ENCODE data around the gene DDX20. TPM values are rescaled to one million over a fixed set of nuclear protein-coding genes. Genes with fewer than 3 reads are reported as not detected.
"Not testable (repeated sequence)": the region's sequence is repeated elsewhere in the genome, so short reads cannot be mapped to it uniquely, and the experiment has no call there.

The DDX20 gene
- total RNA-seq, 1 donor from 2014 or later: 18.1 TPM

DNA sequence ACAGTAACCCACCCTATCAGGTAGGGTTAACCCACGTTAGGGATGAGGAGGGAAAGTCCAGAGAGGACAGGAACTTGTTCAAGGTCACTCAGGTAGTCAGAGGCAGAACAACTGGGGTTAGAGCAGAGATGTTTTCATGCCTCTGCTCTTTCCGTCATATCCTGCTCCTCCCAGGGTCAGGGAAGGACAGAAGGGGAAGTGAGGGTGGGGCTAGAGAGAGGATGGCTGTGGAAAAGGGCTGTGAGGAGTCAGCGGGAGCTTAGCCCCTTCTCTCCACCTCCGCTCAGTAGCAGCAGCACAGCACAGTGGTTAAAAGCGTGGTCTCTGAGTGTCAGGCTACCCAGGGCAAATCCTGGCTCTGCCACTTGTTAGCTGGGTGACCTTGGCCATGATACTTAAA is 36.5 kb downstream of the DDX20 start:
- Mint-ChIP-seq H3K27ac (no peak overlapping the region), H3K27me3 (peaks cover 34% of the 10 kb centered on the region), H3K4me3 (no peak overlapping the region), H3K4me1 (ENCODE audit: unreplicated experiment) (no peaks in the 10 kb centered on the region), H3K9me3 (no peaks in the 10 kb centered on the region), H3K36me3 (no peaks in the 10 kb centered on the region)
- no peak for DNase-seq (ENCODE audit: extremely low spot score, unreplicated experiment)
- TF ChIP-seq CTCF (conservative IDR thresholded peaks at IDR 0.05): no peak

GRCh38 chr1:111793923-111794322 is 38.2 kb downstream of the DDX20 start:
- peaks cover 26% of the 10 kb centered on the region for H3K27me3 Mint-ChIP-seq

DNA sequence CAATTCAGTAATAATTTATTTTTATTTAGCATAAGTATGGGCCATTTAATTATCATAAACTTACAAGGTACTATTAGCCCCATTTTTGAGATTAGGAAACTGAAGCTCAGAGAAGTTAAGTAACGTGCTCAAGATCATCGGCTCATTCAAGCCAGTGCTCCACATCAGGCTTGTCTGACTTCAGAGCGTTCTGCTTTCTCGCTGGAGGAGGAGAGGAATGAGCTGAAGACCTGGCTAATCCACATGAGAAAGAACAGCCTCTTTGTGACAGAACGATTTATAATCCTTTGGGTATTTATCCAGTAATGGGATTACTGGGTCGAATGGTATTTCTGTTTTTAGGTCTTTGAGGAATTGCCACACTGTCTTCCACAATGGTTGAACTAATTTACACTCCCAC is 39.7 kb downstream of the DDX20 start:
- Mint-ChIP-seq H3K4me3 (no peak overlapping the region), H3K27me3 (peaks cover 19% of the 10 kb centered on the region), H3K4me1 (ENCODE audit: unreplicated experiment) (no peaks in the 10 kb centered on the region), H3K27ac (no peak overlapping the region), H3K9me3 (no peaks in the 10 kb centered on the region), H3K36me3 (no peaks in the 10 kb centered on the region)
- no peak for TF ChIP-seq CTCF (conservative IDR thresholded peaks at IDR 0.05)
- no peak for DNase-seq (ENCODE audit: extremely low spot score, unreplicated experiment)

More at GRCh38 chr1:111793923-111794322, 38.2 kb downstream of the DDX20 start:
- H3K27ac Mint-ChIP-seq: no peak overlapping the region
- H3K4me1 Mint-ChIP-seq (ENCODE audit: unreplicated experiment): no peaks in the 10 kb centered on the region
- no peaks in the 10 kb centered on the region for H3K9me3 Mint-ChIP-seq
- no peak for TF ChIP-seq CTCF (conservative IDR thresholded peaks at IDR 0.05)
- no peaks in the 10 kb centered on the region for H3K36me3 Mint-ChIP-seq
- no peak for DNase-seq (ENCODE audit: extremely low spot score, unreplicated experiment)
- H3K4me3 Mint-ChIP-seq: no peak overlapping the region

DNA sequence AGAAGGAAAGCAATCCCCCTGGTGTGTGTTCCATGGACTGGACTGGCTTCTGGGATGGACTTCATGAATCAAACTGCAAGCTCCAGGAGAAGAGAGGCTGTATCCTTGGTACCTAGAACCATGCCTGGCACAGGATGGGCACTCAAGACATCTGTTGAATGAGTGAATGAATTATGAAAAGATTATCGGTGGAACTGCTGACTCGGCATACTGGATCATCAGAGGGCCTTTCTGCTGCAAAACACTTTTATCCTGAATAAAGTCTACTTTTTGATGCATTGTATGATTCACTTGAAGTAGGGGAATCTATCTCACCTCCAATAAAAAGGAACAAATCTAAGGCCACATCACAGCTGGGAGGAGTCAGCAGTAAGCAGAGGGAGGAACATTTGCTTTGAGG is 42.9 kb downstream of the DDX20 start:
- DNase-seq (ENCODE audit: extremely low spot score, unreplicated experiment): no peak
- no peak for TF ChIP-seq CTCF (conservative IDR thresholded peaks at IDR 0.05)
- Mint-ChIP-seq H3K4me3 (no peak overlapping the region), H3K4me1 (ENCODE audit: unreplicated experiment) (no peaks in the 10 kb centered on the region), H3K27ac (no peak overlapping the region), H3K9me3 (no peaks in the 10 kb centered on the region), H3K27me3 (peaks cover 2% of the 10 kb centered on the region), H3K36me3 (no peaks in the 10 kb centered on the region)

- not testable (repeated sequence) for H3K9me3 Mint-ChIP-seq; H3K27ac Mint-ChIP-seq; DNase-seq (ENCODE audit: extremely low spot score, unreplicated experiment); H3K27me3 Mint-ChIP-seq; H3K36me3 Mint-ChIP-seq; H3K4me1 Mint-ChIP-seq (ENCODE audit: unreplicated experiment); H3K4me3 Mint-ChIP-seq
Measured at GRCh38 chr1:111799722-111800121, 44.0 kb downstream of the DDX20 start.

GRCh38 chr1:111801071-111801850 is 45.6 kb downstream of the DDX20 start:
- no peak for DNase-seq (ENCODE audit: extremely low spot score, unreplicated experiment)
- Mint-ChIP-seq H3K9me3 (no peaks in the 10 kb centered on the region), H3K36me3 (no peaks in the 10 kb centered on the region), H3K4me1 (ENCODE audit: unreplicated experiment) (no peaks in the 10 kb centered on the region), H3K27me3 (peaks cover 9% of the 10 kb centered on the region), H3K4me3 (no peak overlapping the region), H3K27ac (no peak overlapping the region)
- TF ChIP-seq CTCF (conservative IDR thresholded peaks at IDR 0.05): no peak
